Stomach (tissue), 4 donors: ENCODE measurements around the gene SPPL2A.

Experiments used
- CTCF ChIP-seq, 7 experiments: fragments of 450-650 bp in 4 of 7; fragments of 200-600 bp in 3 of 7; sonication (generic) in 3 of 7; IDR thresholded peaks; one replicate each; pipeline ENCODE4 v1.5.1; 2016 to 2019; ENCODE audit warnings: antibody characterized with exemption in 7 of 7, control low read depth in 2 of 7, mild to moderate bottlenecking in 1 of 7
- POLR2A ChIP-seq, 4 donors: fragments of 450-650 bp; IDR thresholded peaks; one replicate each; pipeline ENCODE4 v1.6.1; 2016; ENCODE audit warnings: antibody characterized with exemption in 4 of 4, control low read depth in 2 of 4, mild to moderate bottlenecking in 1 of 4, moderate library complexity in 1 of 4
- POLR2AphosphoS5 ChIP-seq, 3 donors: sonication (generic); formaldehyde crosslinking; IDR thresholded peaks; one replicate each; pipeline ENCODE4 v1.6.1; 2016; ENCODE audit warnings: antibody characterized with exemption in 3 of 3

DNA sequence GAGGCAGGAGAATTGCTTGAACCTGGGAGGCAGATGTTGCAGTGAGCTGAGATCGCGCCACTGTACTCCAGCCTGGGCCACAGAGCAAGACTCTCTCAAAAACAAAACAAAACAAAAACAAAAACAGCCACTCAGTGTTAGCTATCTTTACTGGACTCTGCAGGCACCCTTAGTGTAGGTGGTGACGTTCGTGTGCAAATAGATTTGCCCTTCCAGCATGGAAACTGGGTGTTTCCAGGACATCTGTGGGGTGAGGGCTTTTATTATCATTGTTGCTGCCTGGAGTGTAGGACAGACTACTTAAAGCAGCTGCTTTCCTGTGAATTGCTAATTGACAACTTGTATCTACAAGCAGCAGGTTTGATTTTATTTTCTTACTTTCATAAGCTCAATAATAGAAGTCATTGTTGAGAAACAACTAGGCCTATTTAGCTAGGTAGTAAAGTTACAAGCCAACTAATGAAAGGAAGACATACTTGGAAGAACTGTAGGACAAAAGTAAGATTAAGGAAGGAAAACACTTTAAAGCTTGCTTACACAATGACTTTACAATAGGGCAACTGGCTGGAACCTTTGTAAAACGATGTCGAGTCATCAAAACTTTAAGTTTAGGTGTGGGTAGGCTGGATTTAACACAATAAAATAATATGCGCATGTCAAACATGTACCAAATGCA lies 25.4 kb upstream of the SPPL2A start:
- TF ChIP-seq POLR2A (IDR thresholded peaks at IDR 0.05) (no peak), CTCF (IDR thresholded peaks at IDR 0.05) (no peak), POLR2AphosphoS5 (IDR thresholded peaks at IDR 0.05) (no peak)
